WTC11 (cell line): ENCODE data around the gene RETN. TPM values are rescaled to one million over a fixed set of nuclear protein-coding genes. Genes with fewer than 3 reads are reported as not detected.

Source experiments
- ATAC-seq: fragments of 200-7000 bp; cut with Tn5 transposase; 2 replicates; pipeline ENCODE4 v1.10.0; 2021; ENCODE audit warnings: mild to moderate bottlenecking, moderate library complexity
- CTCF ChIA-PET: fragments of 300-600 bp; sonication (Branson Sonifier 250); formaldehyde crosslinking; loops from one replicate; lab custom pipeline; 2021; ENCODE audit warnings: antibody characterized with exemption; lab: Charles Lee
- POLR2A ChIA-PET: fragments of 350-600 bp; sonication (Branson Sonifier 250); formaldehyde crosslinking; loops from one replicate; lab custom pipeline; 2021; ENCODE audit warnings: antibody characterized with exemption; lab: Charles Lee
- DNase-seq: peaks from one replicate; pipeline ENCODE4 v3.0.0; 2021; ENCODE audit warnings: low spot score
- H3K27ac Mint-ChIP-seq: 2 replicates; pipeline ENCODE4 v1.8.0; 2021; ENCODE audit warnings: mixed read lengths
- H3K27me3 Mint-ChIP-seq: 2 replicates; pipeline ENCODE4 v1.8.0; 2021; ENCODE audit warnings: low read depth, mild to moderate bottlenecking, moderate library complexity, mixed read lengths
- H3K36me3 Mint-ChIP-seq: 2 replicates; pipeline ENCODE4 v1.8.0; 2021; ENCODE audit warnings: mixed read lengths
- H3K4me1 Mint-ChIP-seq: 2 replicates; pipeline ENCODE4 v1.8.0; 2022; ENCODE audit warnings: mixed read lengths
- H3K4me3 Mint-ChIP-seq: 2 replicates; pipeline ENCODE4 v1.8.0; 2021; ENCODE audit warnings: mild to moderate bottlenecking, moderate library complexity, mixed read lengths
- H3K9me3 Mint-ChIP-seq: 2 replicates; pipeline ENCODE4 v1.8.0; 2021; ENCODE audit warnings: mixed read lengths
- ATF1 ChIP-seq: sonication (generic); formaldehyde crosslinking; IDR thresholded peaks from 2 replicates; pipeline ENCODE4 v1.8.1; 2023; ENCODE audit warnings: mild to moderate bottlenecking, moderate library complexity, missing genetic modification reagents
- ATF2 ChIP-seq: sonication (generic); formaldehyde crosslinking; IDR thresholded peaks from 2 replicates; pipeline ENCODE4 v1.8.1; 2022; ENCODE audit warnings: low read depth, missing genetic modification reagents, borderline replicate concordance
- ELF4 ChIP-seq: sonication (generic); formaldehyde crosslinking; IDR thresholded peaks from 2 replicates; pipeline ENCODE4 v1.8.1; 2022; ENCODE audit warnings: low read depth, mild to moderate bottlenecking, moderate library complexity, missing genetic modification reagents
- FOXJ3 ChIP-seq: sonication (generic); formaldehyde crosslinking; IDR thresholded peaks from 2 replicates; pipeline ENCODE4 v1.9.0; 2021; ENCODE audit warnings: missing genetic modification reagents, mild to moderate bottlenecking, borderline replicate concordance
- JAZF1 ChIP-seq: fragments of 250-450 bp; sonication (Bioruptor Pico); IDR thresholded peaks from 2 replicates; pipeline ENCODE4 v1.9.0; 2021; ENCODE audit warnings: moderate library complexity, mild to moderate bottlenecking, inconsistent platforms
- MAX ChIP-seq: sonication (generic); formaldehyde crosslinking; IDR thresholded peaks from 2 replicates; pipeline ENCODE4 v1.8.0; 2022; ENCODE audit warnings: mild to moderate bottlenecking, missing genetic modification reagents
- MXD4 ChIP-seq: fragments of 250-450 bp; sonication (Bioruptor Pico); IDR thresholded peaks from 2 replicates; pipeline ENCODE4 v1.8.0; 2021; ENCODE audit warnings: mild to moderate bottlenecking, moderate library complexity, borderline replicate concordance
- MYBL2 ChIP-seq: sonication (generic); formaldehyde crosslinking; IDR thresholded peaks from 2 replicates; pipeline ENCODE4 v1.8.1; 2023; ENCODE audit warnings: mild to moderate bottlenecking, moderate library complexity, missing genetic modification reagents
- NFATC4 ChIP-seq: fragments of 250-450 bp; sonication (Bioruptor Pico); IDR thresholded peaks from 2 replicates; pipeline ENCODE4 v1.9.0; 2021; ENCODE audit warnings: mild to moderate bottlenecking
- NFYB ChIP-seq: sonication (generic); formaldehyde crosslinking; conservative IDR thresholded peaks from 2 replicates; pipeline ENCODE4 v1.8.0; 2022; ENCODE audit warnings: low read depth, missing genetic modification reagents
- STAT6 ChIP-seq: sonication (generic); formaldehyde crosslinking; conservative IDR thresholded peaks from 2 replicates; pipeline ENCODE4 v1.8.1; 2023; ENCODE audit warnings: mild to moderate bottlenecking, low read depth, missing genetic modification reagents, moderate library complexity
- ZBTB43 ChIP-seq: sonication (generic); formaldehyde crosslinking; IDR thresholded peaks from 2 replicates; pipeline ENCODE4 v1.8.1; 2023; ENCODE audit warnings: mild to moderate bottlenecking, missing genetic modification reagents
- ZSCAN18 ChIP-seq: fragments of 250-450 bp; sonication (Bioruptor Pico); IDR thresholded peaks from 2 replicates; pipeline ENCODE4 v2.1.2; 2022; ENCODE audit warnings: mild to moderate bottlenecking, moderate library complexity
- total RNA-seq: library from RNA; stranded (reverse); gene quantifications from 3 replicates; pipeline ENCODE4 v1.2.3, GENCODE V29; 2021
- TF ChIP-seq, protein P1 (sequence below): sonication (generic); formaldehyde crosslinking; IDR thresholded peaks from 2 replicates; pipeline ENCODE4 v1.8.0; 2023; ENCODE audit warnings: mild to moderate bottlenecking, missing genetic modification reagents
- TF ChIP-seq, protein P2 (sequence below): sonication (generic); formaldehyde crosslinking; IDR thresholded peaks from 2 replicates; pipeline ENCODE4 v1.8.0; 2023; ENCODE audit warnings: missing genetic modification reagents
- TF ChIP-seq, protein P3 (sequence below): fragments of 250-450 bp; sonication (Bioruptor Pico); IDR thresholded peaks from 2 replicates; pipeline ENCODE4 v1.9.0; 2021; ENCODE audit warnings: moderate library complexity, mild to moderate bottlenecking, inconsistent platforms, borderline replicate concordance

Gene RETN
- total RNA-seq, 1 experiment from 2014 or later, result not detected

DNA sequence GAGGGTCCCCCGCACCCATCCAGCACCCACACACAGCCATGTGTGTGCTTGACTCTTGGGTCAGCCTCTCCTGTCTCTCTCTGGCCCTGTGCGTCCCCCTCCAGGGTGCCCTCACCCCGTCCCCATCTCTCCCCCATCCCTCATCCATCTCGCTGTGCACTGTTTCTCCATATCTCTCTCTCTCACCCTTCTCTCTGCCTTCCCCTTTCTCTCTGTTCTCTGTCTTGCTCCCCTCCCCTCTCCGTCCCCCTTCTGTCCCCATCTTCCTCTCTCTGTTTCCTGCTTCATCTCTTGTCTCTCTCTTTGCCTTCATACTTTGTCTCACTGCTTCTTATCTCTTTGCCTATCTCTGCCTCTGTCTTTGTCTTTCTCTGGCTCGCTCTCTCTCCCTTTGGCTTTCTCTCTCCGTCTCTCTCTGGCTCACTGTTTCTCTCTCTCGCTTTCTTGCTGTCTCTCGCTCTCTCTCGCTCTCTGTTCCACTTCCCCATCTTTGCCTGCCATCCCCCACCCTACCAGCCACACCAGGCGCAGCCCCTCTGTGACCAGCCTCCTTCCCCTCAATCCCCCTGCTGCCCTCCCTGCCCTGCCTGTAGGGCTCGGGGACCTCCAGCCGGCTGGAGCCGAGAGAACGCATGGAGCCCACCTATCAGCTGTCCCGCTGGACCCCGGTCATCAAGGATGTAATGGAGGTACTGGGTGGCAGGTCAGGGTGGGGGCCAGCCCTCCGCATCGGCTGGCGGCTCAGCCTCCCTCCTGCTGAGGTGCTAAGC is 23.0 kb upstream of the RETN start:
- TF ChIP-seq MYBL2 (CRISPR knock-in tag) (no peak), FOXJ3 (CRISPR knock-in tag) (no peak), MAX (CRISPR knock-in tag) (no peak), NFYB (CRISPR knock-in tag) (no peak), ZBTB43 (no peak), ZSCAN18 (no peak), MXD4 (CRISPR knock-in tag) (no peak), ATF2 (CRISPR knock-in tag) (no peak), NFATC4 (CRISPR knock-in tag) (no peak), STAT6 (no peak), ATF1 (CRISPR knock-in tag) (no peak), JAZF1 (no peak), ELF4 (CRISPR knock-in tag) (no peak)
- TF ChIP-seq, protein P1, sequence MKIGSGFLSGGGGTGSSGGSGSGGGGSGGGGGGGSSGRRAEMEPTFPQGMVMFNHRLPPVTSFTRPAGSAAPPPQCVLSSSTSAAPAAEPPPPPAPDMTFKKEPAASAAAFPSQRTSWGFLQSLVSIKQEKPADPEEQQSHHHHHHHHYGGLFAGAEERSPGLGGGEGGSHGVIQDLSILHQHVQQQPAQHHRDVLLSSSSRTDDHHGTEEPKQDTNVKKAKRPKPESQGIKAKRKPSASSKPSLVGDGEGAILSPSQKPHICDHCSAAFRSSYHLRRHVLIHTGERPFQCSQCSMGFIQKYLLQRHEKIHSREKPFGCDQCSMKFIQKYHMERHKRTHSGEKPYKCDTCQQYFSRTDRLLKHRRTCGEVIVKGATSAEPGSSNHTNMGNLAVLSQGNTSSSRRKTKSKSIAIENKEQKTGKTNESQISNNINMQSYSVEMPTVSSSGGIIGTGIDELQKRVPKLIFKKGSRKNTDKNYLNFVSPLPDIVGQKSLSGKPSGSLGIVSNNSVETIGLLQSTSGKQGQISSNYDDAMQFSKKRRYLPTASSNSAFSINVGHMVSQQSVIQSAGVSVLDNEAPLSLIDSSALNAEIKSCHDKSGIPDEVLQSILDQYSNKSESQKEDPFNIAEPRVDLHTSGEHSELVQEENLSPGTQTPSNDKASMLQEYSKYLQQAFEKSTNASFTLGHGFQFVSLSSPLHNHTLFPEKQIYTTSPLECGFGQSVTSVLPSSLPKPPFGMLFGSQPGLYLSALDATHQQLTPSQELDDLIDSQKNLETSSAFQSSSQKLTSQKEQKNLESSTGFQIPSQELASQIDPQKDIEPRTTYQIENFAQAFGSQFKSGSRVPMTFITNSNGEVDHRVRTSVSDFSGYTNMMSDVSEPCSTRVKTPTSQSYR (CRISPR knock-in tag), result no peak
- TF ChIP-seq, protein P2, sequence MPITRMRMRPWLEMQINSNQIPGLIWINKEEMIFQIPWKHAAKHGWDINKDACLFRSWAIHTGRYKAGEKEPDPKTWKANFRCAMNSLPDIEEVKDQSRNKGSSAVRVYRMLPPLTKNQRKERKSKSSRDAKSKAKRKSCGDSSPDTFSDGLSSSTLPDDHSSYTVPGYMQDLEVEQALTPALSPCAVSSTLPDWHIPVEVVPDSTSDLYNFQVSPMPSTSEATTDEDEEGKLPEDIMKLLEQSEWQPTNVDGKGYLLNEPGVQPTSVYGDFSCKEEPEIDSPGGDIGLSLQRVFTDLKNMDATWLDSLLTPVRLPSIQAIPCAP, result no peak
- TF ChIP-seq, protein P3, sequence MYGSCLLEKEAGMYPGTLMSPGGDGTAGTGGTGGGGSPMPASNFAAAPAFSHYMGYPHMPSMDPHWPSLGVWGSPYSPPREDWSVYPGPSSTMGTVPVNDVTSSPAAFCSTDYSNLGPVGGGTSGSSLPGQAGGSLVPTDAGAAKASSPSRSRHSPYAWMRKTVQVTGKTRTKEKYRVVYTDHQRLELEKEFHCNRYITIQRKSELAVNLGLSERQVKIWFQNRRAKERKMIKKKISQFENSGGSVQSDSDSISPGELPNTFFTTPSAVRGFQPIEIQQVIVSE (CRISPR knock-in tag), result no peak
- peaks cover 7% of the 10 kb centered on the region for H3K27me3 Mint-ChIP-seq
- H3K27ac Mint-ChIP-seq, result no peak overlapping the region
- H3K4me1 Mint-ChIP-seq, result no peaks in the 10 kb centered on the region
- no peak overlapping the region for H3K4me3 Mint-ChIP-seq
- CTCF ChIA-PET, result no interaction called here
- ATAC-seq (no peak), DNase-seq (no peak)
- no peaks in the 10 kb centered on the region for H3K36me3 Mint-ChIP-seq
- POLR2A ChIA-PET, result no interaction called here
- H3K9me3 Mint-ChIP-seq, result no peaks in the 10 kb centered on the region
